Measurements from ENCODE around the gene PTPA.

GRCh38 chr9:129125478-129125877 lies 14.3 kb downstream of the PTPA start:
- no peak for TF ChIP-seq GATA1 (IDR thresholded peaks at IDR 0.05; ENCODE audit: low read depth, low read length)
- TF ChIP-seq POLR2A (IDR thresholded peaks at IDR 0.05; ENCODE audit: low read length) = no peak
